Mononuclear cell (primary cell): Measurements from ENCODE around the gene CREB3L4. TPM values are rescaled to one million over a fixed set of nuclear protein-coding genes. Genes with fewer than 3 reads are reported as not detected.
"Not testable (repeated sequence)": the region's sequence is repeated elsewhere in the genome, so short reads cannot be mapped to it uniquely, and the experiment has no call there.

Experiments
- H3K27me3 ChIP-seq: 2 replicates; pipeline ENCODE4 v1.6.0; 2011; ENCODE audit warnings: low read length, control low read depth; ENCODE audit not compliant: insufficient read depth
- H3K4me1 ChIP-seq: 2 replicates; pipeline ENCODE4 v1.5.1; 2011; ENCODE audit warnings: mild to moderate bottlenecking, low read length, control low read depth; ENCODE audit not compliant: insufficient read depth
- H3K4me3 ChIP-seq: 2 replicates; pipeline ENCODE4 v1.5.1; 2011; ENCODE audit warnings: mild to moderate bottlenecking, low read length, moderate library complexity
- H3K9me3 ChIP-seq: 2 replicates; pipeline ENCODE4 v1.5.1; 2011; ENCODE audit warnings: low read depth, mild to moderate bottlenecking, control low read depth, low read length
- total RNA-seq: library from RNA; depleted of rRNA; stranded (reverse); fragments of >200 nt; gene quantifications from one replicate; pipeline ENCODE4 v1.2.3, GENCODE V29; 2012

The CREB3L4 gene
- total RNA-seq, 1 donor = 2.4 TPM

GRCh38 chr1:153962088-153963029 lies 5.3 kb upstream of the CREB3L4 start:
- Histone ChIP-seq H3K4me1 (peaks cover 58% of the 10 kb centered on the region), H3K4me3 (peak overlapping the region; percentile 69)

GRCh38 chr1:153963030-153963849 lies 4.5 kb upstream of the CREB3L4 start, which contains the start of gene SLC39A1:
SLC39A1 (minus strand) TSS chr1:153963537; CDS start chr1:153962715, 822 bp downstream.
- Histone ChIP-seq H3K27me3 (no peaks in the 10 kb centered on the region), H3K4me1 (peaks cover 60% of the 10 kb centered on the region), H3K9me3 (no peaks in the 10 kb centered on the region), H3K4me3 (peak within 1 kb of the TSS; percentile 69)

More at GRCh38 chr1:153962088-153963029, 5.3 kb upstream of the CREB3L4 start:
- H3K27me3 ChIP-seq = no peaks in the 10 kb centered on the region
- H3K9me3 ChIP-seq = no peaks in the 10 kb centered on the region

GRCh38 chr1:153963850-153964331 lies 3.8 kb upstream of the CREB3L4 start:
- Histone ChIP-seq H3K27me3 (no peaks in the 10 kb centered on the region), H3K9me3 (no peaks in the 10 kb centered on the region), H3K4me3 (peak overlapping the region; percentile 69), H3K4me1 (peaks cover 64% of the 10 kb centered on the region)

- no peaks in the 10 kb centered on the region for H3K27me3 ChIP-seq
- H3K4me3 ChIP-seq = peak overlapping the region; percentile 81
- H3K4me1 ChIP-seq = peaks cover 40% of the 10 kb centered on the region
- H3K9me3 ChIP-seq = no peaks in the 10 kb centered on the region
These were observed 280 bp downstream of the CREB3L4 start for GRCh38 chr1:153968000-153968363.

- Histone ChIP-seq H3K27me3 (no peaks in the 10 kb centered on the region), H3K9me3 (no peaks in the 10 kb centered on the region), H3K4me1 (peaks cover 39% of the 10 kb centered on the region), H3K4me3 (no peak overlapping the region)
These were observed 706 bp downstream of the CREB3L4 start for GRCh38 chr1:153968408-153968807.

GRCh38 chr1:153968972-153969371 lies 1.3 kb downstream of the CREB3L4 start:
- Histone ChIP-seq H3K4me3 (no peak overlapping the region), H3K27me3 (no peaks in the 10 kb centered on the region), H3K4me1 (peaks cover 36% of the 10 kb centered on the region), H3K9me3 (no peaks in the 10 kb centered on the region)

- H3K27me3 ChIP-seq = no peaks in the 10 kb centered on the region
- H3K4me1 ChIP-seq = peaks cover 28% of the 10 kb centered on the region
- H3K4me3 ChIP-seq = no peak overlapping the region
- H3K9me3 ChIP-seq = no peaks in the 10 kb centered on the region
These were observed 2.6 kb downstream of the CREB3L4 start for GRCh38 chr1:153970346-153970745.

GRCh38 chr1:153973071-153973470 lies 5.4 kb downstream of the CREB3L4 start:
- Histone ChIP-seq H3K27me3 (no peaks in the 10 kb centered on the region), H3K4me3 (no peak overlapping the region), H3K4me1 (peaks cover 29% of the 10 kb centered on the region), H3K9me3 (no peaks in the 10 kb centered on the region)

- no peaks in the 10 kb centered on the region for H3K9me3 ChIP-seq
- H3K4me1 ChIP-seq = peaks cover 29% of the 10 kb centered on the region
These were observed 5.8 kb downstream of the CREB3L4 start for GRCh38 chr1:153973525-153973924.

GRCh38 chr1:153976819-153977249 lies 9.1 kb downstream of the CREB3L4 start:
- Histone ChIP-seq H3K9me3 (no peaks in the 10 kb centered on the region), H3K27me3 (no peaks in the 10 kb centered on the region), H3K4me3 (peak overlapping the region; percentile 91), H3K4me1 (peaks cover 28% of the 10 kb centered on the region)

More at GRCh38 chr1:153973525-153973924, 5.8 kb downstream of the CREB3L4 start:
- Histone ChIP-seq H3K27me3 (no peaks in the 10 kb centered on the region), H3K4me3 (no peak overlapping the region)

GRCh38 chr1:153977250-153978240 lies 9.8 kb downstream of the CREB3L4 start, which contains the start of gene JTB:
JTB (minus strand) TSS chr1:153977674; CDS start chr1:153977252, 422 bp downstream.
- no peaks in the 10 kb centered on the region for H3K9me3 ChIP-seq
- H3K4me1 ChIP-seq = peaks cover 28% of the 10 kb centered on the region
- H3K4me3 ChIP-seq = peak within 1 kb of the TSS; percentile 91
- H3K27me3 ChIP-seq = no peaks in the 10 kb centered on the region

GRCh38 chr1:153978274-153978909 lies 10.7 kb downstream of the CREB3L4 start:
- peaks cover 28% of the 10 kb centered on the region for H3K4me1 ChIP-seq
- H3K27me3 ChIP-seq = no peaks in the 10 kb centered on the region
- peak overlapping the region; percentile 91 for H3K4me3 ChIP-seq
- H3K9me3 ChIP-seq = no peaks in the 10 kb centered on the region

- H3K4me1 ChIP-seq = peaks cover 28% of the 10 kb centered on the region
- not testable (repeated sequence) for H3K4me3 ChIP-seq, H3K9me3 ChIP-seq, H3K27me3 ChIP-seq
These were observed 11.4 kb downstream of the CREB3L4 start for GRCh38 chr1:153979091-153979490.
